ENCODE data around the gene CCDC112. TPM values are rescaled to one million over a fixed set of nuclear protein-coding genes. Genes with fewer than 3 reads are reported as not detected.

Gene CCDC112
- total RNA-seq, 2 experiments from 2014 or later = 1.5 to 2.4 TPM

DNA sequence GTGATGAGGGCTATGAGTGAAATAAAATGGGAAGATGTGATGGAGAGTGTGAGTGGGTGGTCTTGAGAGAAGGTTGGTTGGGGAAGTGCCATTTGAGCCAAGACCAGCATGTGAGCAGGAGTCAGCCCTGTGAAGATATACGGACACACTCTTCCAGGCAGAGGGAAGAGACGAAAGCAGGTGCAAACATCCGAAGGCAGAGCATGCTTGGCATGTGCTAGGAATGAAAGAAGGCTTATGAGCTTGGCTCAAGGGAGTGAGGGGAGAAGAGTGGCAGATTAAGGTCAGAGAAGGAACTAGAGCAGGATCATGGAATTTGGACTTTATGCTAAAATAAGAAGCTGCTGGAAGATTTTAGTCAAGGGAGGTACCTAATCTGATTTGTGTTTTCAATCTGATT lies 23.6 kb upstream of the CCDC112 start:
- ATAC-seq = no peak
- ChIA-PET CTCF (interaction anchor here (0.7 to 1.7 kb wide), 2 partner anchors 10 to 11 kb away, joined by 5 to 6 read pairs; no protein-coding TSS in a partner anchor), POLR2A (no interaction called here)
- Mint-ChIP-seq H3K4me1 (ENCODE audit: low read depth) (no peaks in the 10 kb centered on the region), H3K36me3 (ENCODE audit: low read depth) (no peaks in the 10 kb centered on the region), H3K27me3 (peaks cover 25% of the 10 kb centered on the region), H3K27ac (no peak overlapping the region), H3K9me3 (no peaks in the 10 kb centered on the region), H3K4me3 (no peak overlapping the region)
- intact Hi-C loops (cut with micrococcal nuclease) = no loop called here
- DNase-seq = no peak
- TF ChIP-seq, protein P1, sequence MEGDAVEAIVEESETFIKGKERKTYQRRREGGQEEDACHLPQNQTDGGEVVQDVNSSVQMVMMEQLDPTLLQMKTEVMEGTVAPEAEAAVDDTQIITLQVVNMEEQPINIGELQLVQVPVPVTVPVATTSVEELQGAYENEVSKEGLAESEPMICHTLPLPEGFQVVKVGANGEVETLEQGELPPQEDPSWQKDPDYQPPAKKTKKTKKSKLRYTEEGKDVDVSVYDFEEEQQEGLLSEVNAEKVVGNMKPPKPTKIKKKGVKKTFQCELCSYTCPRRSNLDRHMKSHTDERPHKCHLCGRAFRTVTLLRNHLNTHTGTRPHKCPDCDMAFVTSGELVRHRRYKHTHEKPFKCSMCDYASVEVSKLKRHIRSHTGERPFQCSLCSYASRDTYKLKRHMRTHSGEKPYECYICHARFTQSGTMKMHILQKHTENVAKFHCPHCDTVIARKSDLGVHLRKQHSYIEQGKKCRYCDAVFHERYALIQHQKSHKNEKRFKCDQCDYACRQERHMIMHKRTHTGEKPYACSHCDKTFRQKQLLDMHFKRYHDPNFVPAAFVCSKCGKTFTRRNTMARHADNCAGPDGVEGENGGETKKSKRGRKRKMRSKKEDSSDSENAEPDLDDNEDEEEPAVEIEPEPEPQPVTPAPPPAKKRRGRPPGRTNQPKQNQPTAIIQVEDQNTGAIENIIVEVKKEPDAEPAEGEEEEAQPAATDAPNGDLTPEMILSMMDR (IDR thresholded peaks at IDR 0.05) = no peak

DNA sequence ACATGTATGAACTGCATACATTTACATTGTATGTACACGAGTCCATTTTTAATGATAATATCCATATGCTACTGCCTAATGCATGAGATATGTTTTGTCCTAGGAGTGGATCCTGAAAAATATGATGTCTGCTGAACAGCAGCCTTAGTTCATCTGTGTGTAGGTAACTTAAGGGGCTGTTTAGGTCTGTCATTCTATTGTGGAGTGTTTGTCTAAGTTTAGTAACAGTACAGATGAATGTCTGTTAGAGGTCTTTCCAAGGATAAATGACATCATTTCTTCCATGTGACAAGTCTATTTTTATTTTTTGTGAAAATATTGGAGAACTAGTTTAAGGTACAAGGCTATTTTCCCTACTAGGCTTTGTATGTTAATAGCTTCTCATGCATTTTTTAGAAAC lies 22.6 kb upstream of the CCDC112 start:
- TF ChIP-seq, protein P1 (IDR thresholded peaks at IDR 0.05) = no peak
- no peak overlapping the region for H3K27ac Mint-ChIP-seq
- no peaks in the 10 kb centered on the region for H3K4me1 Mint-ChIP-seq (ENCODE audit: low read depth)
- H3K36me3 Mint-ChIP-seq (ENCODE audit: low read depth) = no peaks in the 10 kb centered on the region
- no peaks in the 10 kb centered on the region for H3K9me3 Mint-ChIP-seq
- ChIA-PET CTCF (interaction anchor here (1.7 kb wide), 1 partner anchor 10 kb away, joined by 6 read pairs; no protein-coding TSS in a partner anchor), POLR2A (no interaction called here)
- no peak for ATAC-seq
- intact Hi-C loops (cut with micrococcal nuclease) = no loop called here
- DNase-seq = no peak
- H3K27me3 Mint-ChIP-seq = peaks cover 21% of the 10 kb centered on the region
- no peak overlapping the region for H3K4me3 Mint-ChIP-seq

DNA sequence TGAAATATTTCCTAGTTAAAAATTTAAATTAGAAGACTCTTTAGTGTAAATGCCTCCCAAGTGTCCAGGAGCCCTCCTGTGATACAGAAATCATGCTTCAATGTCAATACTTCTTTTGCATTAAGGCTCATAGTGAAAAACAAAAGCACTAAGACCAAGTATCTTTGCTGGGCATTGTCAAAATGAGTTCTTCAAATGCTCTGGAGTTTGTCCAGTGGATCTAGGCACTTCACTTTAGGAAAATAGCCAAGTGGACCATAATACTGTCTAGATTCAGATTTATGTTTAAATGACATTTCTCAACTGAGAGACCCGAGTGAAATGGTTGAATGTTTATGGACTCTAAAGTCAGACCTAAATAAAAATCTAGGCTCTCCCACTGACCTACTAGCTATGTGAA lies 21.3 kb upstream of the CCDC112 start:
- no peaks in the 10 kb centered on the region for H3K4me1 Mint-ChIP-seq (ENCODE audit: low read depth)
- H3K36me3 Mint-ChIP-seq (ENCODE audit: low read depth) = no peaks in the 10 kb centered on the region
- CTCF ChIA-PET = interaction anchor here (1.4 kb wide), 1 partner anchor 268 kb away, joined by 3 read pairs; no protein-coding TSS in a partner anchor
- H3K27me3 Mint-ChIP-seq = peaks cover 17% of the 10 kb centered on the region
- DNase-seq (no peak), ATAC-seq (no peak)
- no peak overlapping the region for H3K27ac Mint-ChIP-seq
- TF ChIP-seq, protein P1 (IDR thresholded peaks at IDR 0.05) = no peak
- POLR2A ChIA-PET = no interaction called here
- no peaks in the 10 kb centered on the region for H3K9me3 Mint-ChIP-seq
- H3K4me3 Mint-ChIP-seq = no peak overlapping the region
- intact Hi-C loops (cut with micrococcal nuclease) = no loop called here

DNA sequence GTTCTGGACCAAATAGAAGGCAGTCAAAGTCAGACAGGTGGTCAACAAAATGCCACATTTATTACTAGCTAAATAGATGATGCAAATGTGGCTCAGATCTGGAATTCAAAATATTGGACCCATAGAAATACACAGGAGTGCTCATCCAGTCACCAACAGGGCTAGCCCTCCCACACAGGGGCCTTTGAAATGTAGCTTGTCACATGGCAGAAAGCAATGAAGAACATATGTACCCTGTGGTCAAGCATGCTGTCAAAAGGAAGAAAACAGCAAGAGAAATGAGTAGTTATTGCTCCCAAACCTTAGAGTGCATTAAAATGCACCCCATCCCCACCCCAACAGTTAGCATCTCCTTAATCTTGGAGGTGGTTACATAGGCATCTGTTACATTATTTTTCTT lies 20.9 kb upstream of the CCDC112 start:
- DNase-seq (no peak), ATAC-seq (no peak)
- ChIA-PET CTCF (interaction anchor here (1.4 kb wide), 1 partner anchor 269 kb away, joined by 3 read pairs; no protein-coding TSS in a partner anchor), POLR2A (no interaction called here)
- H3K36me3 Mint-ChIP-seq (ENCODE audit: low read depth) = no peaks in the 10 kb centered on the region
- intact Hi-C loops (cut with micrococcal nuclease) = no loop called here
- TF ChIP-seq, protein P1 (IDR thresholded peaks at IDR 0.05) = no peak
- no peaks in the 10 kb centered on the region for H3K4me1 Mint-ChIP-seq (ENCODE audit: low read depth)
- H3K4me3 Mint-ChIP-seq = no peak overlapping the region
- no peaks in the 10 kb centered on the region for H3K9me3 Mint-ChIP-seq
- H3K27ac Mint-ChIP-seq = no peak overlapping the region
- H3K27me3 Mint-ChIP-seq = peaks cover 13% of the 10 kb centered on the region

DNA sequence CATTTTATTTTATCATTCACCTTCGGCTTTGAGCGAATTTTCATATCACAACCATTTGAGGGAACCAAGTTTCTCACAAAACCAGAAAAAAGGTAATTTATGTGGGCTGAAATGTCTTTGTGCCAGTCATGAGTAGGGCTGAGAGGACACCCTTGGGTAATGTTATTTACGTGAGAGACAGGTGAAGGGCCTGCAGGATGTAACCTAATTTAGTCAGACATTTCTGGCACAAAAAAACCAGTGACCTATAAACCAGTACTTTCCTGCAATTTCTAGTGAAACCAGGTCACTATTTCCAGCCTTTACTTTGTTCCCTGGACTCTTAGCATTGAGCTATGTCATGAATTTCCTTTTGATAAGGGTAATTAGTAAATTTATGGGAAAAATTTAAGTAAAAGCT lies 17.2 kb upstream of the CCDC112 start:
- ChIA-PET POLR2A (interaction anchor here (0.6 kb wide), 1 partner anchor 155 kb away, joined by 3 read pairs; no protein-coding TSS in a partner anchor), CTCF (interaction anchor here (1.0 to 1.7 kb wide), 3 partner anchors 9 to 728 kb away, joined by 3 read pairs; no protein-coding TSS in a partner anchor)
- intact Hi-C loops (cut with micrococcal nuclease) = no loop called here
- TF ChIP-seq, protein P1 (IDR thresholded peaks at IDR 0.05) = no peak
- no peak overlapping the region for H3K4me3 Mint-ChIP-seq
- no peak overlapping the region for H3K27ac Mint-ChIP-seq
- DNase-seq (no peak), ATAC-seq (no peak)
- H3K9me3 Mint-ChIP-seq = no peaks in the 10 kb centered on the region
- peaks cover 10% of the 10 kb centered on the region for H3K27me3 Mint-ChIP-seq
- no peaks in the 10 kb centered on the region for H3K36me3 Mint-ChIP-seq (ENCODE audit: low read depth)
- H3K4me1 Mint-ChIP-seq (ENCODE audit: low read depth) = no peaks in the 10 kb centered on the region

All from activated CD8-positive, alpha-beta T cell treated with anti-CD3 and anti-CD28 coated beads for 36 hours (primary cell).